Esophagus (tissue), 2 donors: ENCODE results near the gene ZNF217. TPM values are rescaled to one million over a fixed set of nuclear protein-coding genes. Genes with fewer than 3 reads are reported as not detected.
"Not testable (repeated sequence)": the region's sequence is repeated elsewhere in the genome, so short reads cannot be mapped to it uniquely, and the experiment has no call there.

ENCODE experiments used
- H3K27ac ChIP-seq, 2 donors: one replicate each; pipeline ENCODE4 v1.5.1; 2013; ENCODE audit warnings: low read depth in 2 of 2, mild to moderate bottlenecking in 2 of 2, inconsistent platforms in 1 of 2, low read length in 1 of 2, moderate library complexity in 1 of 2
- H3K27me3 ChIP-seq, 2 donors: one replicate each; pipeline ENCODE4 v1.6.1; 2013; ENCODE audit warnings: low read length in 2 of 2, control low read depth in 1 of 2, mild to moderate bottlenecking in 1 of 2; ENCODE audit not compliant: insufficient read depth in 2 of 2, control insufficient read depth in 1 of 2
- H3K36me3 ChIP-seq, 2 donors: one replicate each; pipeline ENCODE4 v1.6.1; 2013; ENCODE audit warnings: low read length in 1 of 2; ENCODE audit not compliant: control insufficient read depth in 2 of 2, insufficient read depth in 2 of 2
- H3K4me1 ChIP-seq, 2 donors: one replicate each; pipeline ENCODE4 v1.6.1; 2013; ENCODE audit warnings: low read length in 1 of 2; ENCODE audit not compliant: control insufficient read depth in 2 of 2, insufficient read depth in 2 of 2
- H3K4me3 ChIP-seq, 2 donors: one replicate each; pipeline ENCODE4 v1.5.1; 2013; ENCODE audit warnings: low read length in 2 of 2, mild to moderate bottlenecking in 2 of 2, low read depth in 1 of 2, moderate library complexity in 1 of 2
- H3K9me3 ChIP-seq, 2 donors: one replicate each; pipeline ENCODE4 v1.6.1; 2013; ENCODE audit warnings: mild to moderate bottlenecking in 2 of 2, low read depth in 1 of 2, low read length in 1 of 2, moderate library complexity in 1 of 2; ENCODE audit not compliant: control insufficient read depth in 2 of 2, insufficient read depth in 1 of 2
- WGBS, 2 donors: extraction: QIAGEN DNeasy Blood & Tissue Kit; methylation state at CpG; one replicate each; pipeline ENCODE4 v1.1.7; 2013; 5-methylcytosine and 5-hydroxymethylcytosine counted together
- polyA plus RNA-seq, 2 donors: library from polyadenylated mRNA; stranded (reverse); fragments of 200-250 nt; gene quantifications; one replicate each; pipeline ENCODE4 v1.2.3, GENCODE V29; 2013
- donor health status: healthy with polysubstance abuse.
- donor health status: Bipolar disorder and iron deficiency.

ZNF217 gene
- polyA plus RNA-seq, 2 donors, result 8.2 to 9.0 TPM

- H3K9me3 ChIP-seq, result no peaks in the 10 kb centered on the region
- H3K27me3 ChIP-seq, result no peaks in the 10 kb centered on the region
- H3K36me3 ChIP-seq, result no peaks in the 10 kb centered on the region
- WGBS, 2 donors, result 0 to 1% methylated on average over 3 of the region's 3 CpGs
- H3K27ac ChIP-seq, result peak overlapping the region; percentile 78 to 79
- H3K4me1 ChIP-seq, result no peaks in the 10 kb centered on the region
- H3K4me3 ChIP-seq, result peak overlapping the region in 1 of 2 donors; percentile 37
Measured at GRCh38 chr20:53623134-53623453, 29.5 kb upstream of the ZNF217 start.

DNA sequence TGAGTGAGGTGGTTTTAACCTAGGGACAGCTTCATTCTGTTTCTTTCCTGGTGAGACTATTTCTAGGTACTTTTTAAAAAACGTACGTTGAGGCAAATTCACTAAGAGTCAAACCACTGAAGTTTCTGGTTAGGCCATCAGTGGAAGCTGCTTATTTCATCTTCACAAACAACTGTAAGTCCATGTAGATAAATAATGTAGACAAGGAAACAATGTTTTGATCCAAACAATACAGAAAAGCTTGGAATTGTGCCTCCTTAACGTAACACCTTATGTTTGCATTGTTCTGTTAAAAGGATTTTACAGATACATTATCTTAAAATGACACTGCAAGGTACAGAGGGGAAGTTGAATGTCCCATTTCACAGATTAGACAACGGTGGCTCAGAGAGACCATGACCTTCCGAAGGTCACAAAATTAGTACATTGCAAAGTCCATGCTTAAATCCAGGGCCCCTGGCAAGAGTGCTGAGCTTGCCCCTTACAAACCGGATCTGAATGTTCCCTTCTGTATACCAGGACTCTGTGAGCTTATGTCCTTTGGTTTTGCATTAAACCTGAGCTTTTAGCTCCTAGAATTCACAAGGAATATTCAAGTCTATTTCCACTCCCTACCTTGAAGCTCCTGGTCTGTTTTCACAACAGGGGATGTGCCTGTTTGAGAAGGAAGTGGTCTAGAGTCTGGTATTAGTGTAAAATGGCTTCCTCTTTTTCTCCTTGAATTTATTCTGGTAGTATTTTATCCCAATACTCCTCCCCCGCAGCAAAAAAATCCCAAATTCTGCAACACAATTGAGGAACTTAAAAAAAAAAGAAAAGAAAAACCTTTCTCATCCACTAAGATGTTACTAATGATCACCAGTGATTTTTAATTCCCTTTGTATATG lies 28.9 kb upstream of the ZNF217 start:
- Histone ChIP-seq H3K27ac (peak overlapping the region; percentile 85 to 93), H3K27me3 (no peaks in the 10 kb centered on the region), H3K4me3 (no peak overlapping the region), H3K4me1 (no peaks in the 10 kb centered on the region), H3K9me3 (no peaks in the 10 kb centered on the region), H3K36me3 (no peaks in the 10 kb centered on the region)
- 40% methylated on average over 7 of the region's 7 CpGs for WGBS, 2 donors

- WGBS, 2 donors, result 13 to 14% methylated on average over 9 of the region's 9 CpGs
- Histone ChIP-seq H3K9me3 (no peaks in the 10 kb centered on the region), H3K36me3 (no peaks in the 10 kb centered on the region), H3K4me3 (no peak overlapping the region), H3K27me3 (no peaks in the 10 kb centered on the region), H3K27ac (peak overlapping the region; percentile 92 to 93), H3K4me1 (no peaks in the 10 kb centered on the region)
Measured at GRCh38 chr20:53621482-53622246, 28.0 kb upstream of the ZNF217 start.

GRCh38 chr20:53618490-53619000 lies 24.9 kb upstream of the ZNF217 start:
- H3K27me3 ChIP-seq, H3K4me1 ChIP-seq, H3K27ac ChIP-seq, H3K4me3 ChIP-seq, H3K36me3 ChIP-seq, H3K9me3 ChIP-seq: not testable (repeated sequence)
- WGBS, 2 donors, result 89 to 94% methylated on average over 12 of the region's 12 CpGs

- Histone ChIP-seq H3K4me1 (no peaks in the 10 kb centered on the region), H3K4me3 (no peak overlapping the region), H3K36me3 (no peaks in the 10 kb centered on the region), H3K27ac (no peak overlapping the region), H3K9me3 (no peaks in the 10 kb centered on the region), H3K27me3 (no peaks in the 10 kb centered on the region)
- 79 to 81% methylated on average over 10 of the region's 10 CpGs for WGBS, 2 donors
Measured at GRCh38 chr20:53617791-53618489, 24.3 kb upstream of the ZNF217 start.

DNA sequence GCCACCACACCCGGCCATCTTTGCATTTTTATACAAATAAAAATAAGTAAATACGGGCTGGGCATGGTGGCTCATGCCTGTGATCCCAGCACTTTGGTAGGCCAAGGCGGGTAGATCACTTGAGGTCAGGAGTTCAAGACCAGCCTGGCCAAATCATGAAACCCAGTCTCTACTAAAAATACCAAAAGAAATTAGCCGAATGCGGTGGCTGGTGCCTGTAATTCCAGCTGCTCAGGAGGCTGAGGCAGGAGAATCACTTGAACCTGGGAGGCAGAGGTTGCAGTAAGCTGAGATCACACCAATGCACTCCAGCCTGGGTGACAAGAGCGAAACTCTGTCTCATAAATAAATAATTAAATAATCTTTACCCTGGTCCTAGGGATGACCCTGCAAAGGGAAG lies 22.9 kb upstream of the ZNF217 start:
- WGBS, 2 donors, result 90% methylated on average over 6 of the region's 6 CpGs
- not testable (repeated sequence) for H3K9me3 ChIP-seq, H3K36me3 ChIP-seq, H3K27ac ChIP-seq, H3K27me3 ChIP-seq, H3K4me3 ChIP-seq, H3K4me1 ChIP-seq

DNA sequence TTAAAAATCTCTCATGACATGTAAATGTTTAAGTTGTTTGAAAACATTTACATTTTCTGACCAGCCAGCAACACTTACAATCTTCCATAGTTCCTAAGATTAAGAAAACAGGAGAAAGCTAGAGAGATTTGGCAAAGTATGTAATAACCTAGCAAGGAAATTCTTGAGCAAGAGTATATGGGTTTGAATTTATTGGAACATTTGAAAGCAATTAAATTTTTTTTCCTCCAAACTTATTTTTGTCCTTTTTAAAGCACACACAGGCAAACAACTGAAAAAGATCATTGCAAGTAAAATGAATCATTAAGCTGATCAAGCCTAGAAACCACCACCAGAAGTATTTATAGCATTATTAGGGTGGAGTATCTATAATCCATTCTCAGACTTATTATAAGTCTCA lies 20.1 kb upstream of the ZNF217 start:
- Histone ChIP-seq H3K4me1 (no peaks in the 10 kb centered on the region), H3K4me3 (no peak overlapping the region), H3K36me3 (no peaks in the 10 kb centered on the region), H3K27ac (no peak overlapping the region), H3K9me3 (no peaks in the 10 kb centered on the region), H3K27me3 (no peaks in the 10 kb centered on the region)

DNA sequence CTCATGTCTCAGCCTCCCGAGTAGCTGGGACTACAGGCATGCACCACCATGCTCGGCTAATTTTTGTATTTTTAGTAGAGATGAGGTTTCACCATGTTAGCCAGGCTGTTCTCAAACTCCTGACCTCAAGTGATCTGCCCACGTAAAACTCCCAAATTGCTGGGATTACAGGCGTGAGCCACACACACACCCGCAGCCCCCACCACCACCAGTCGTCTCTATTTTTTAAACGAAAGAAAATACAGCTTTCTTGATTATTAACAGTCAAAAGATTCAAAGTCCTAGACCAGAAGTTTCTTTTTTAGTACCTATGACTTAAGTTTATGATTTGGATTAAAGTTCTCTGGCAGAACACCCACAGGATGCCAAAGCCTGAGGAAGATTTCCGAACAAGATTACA lies 18.6 kb upstream of the ZNF217 start:
- H3K9me3 ChIP-seq, H3K27me3 ChIP-seq, H3K4me3 ChIP-seq, H3K4me1 ChIP-seq, H3K27ac ChIP-seq, H3K36me3 ChIP-seq: not testable (repeated sequence)
- 85 to 95% methylated on average over 8 of the region's 8 CpGs for WGBS, 2 donors

GRCh38 chr20:53611449-53611894 lies 17.8 kb upstream of the ZNF217 start:
- H3K4me1 ChIP-seq, result peaks cover 0 to 4% of the 10 kb centered on the region in 2 donors
- no peak overlapping the region for H3K4me3 ChIP-seq
- H3K36me3 ChIP-seq, result no peaks in the 10 kb centered on the region
- WGBS, 2 donors, result 54 to 57% methylated on average over 8 of the region's 8 CpGs
- H3K27ac ChIP-seq, result no peak overlapping the region
- no peaks in the 10 kb centered on the region for H3K27me3 ChIP-seq
- H3K9me3 ChIP-seq, result no peaks in the 10 kb centered on the region
